Measurements from ENCODE around the gene C3orf22. TPM values are rescaled to one million over a fixed set of nuclear protein-coding genes. Genes with fewer than 3 reads are reported as not detected.
A peak's percentile ranks its signal among the peaks of the same experiment; 100 is the strongest.

C3orf22 gene
- total RNA-seq, 6 experiments from 2014 or later: not detected

DNA sequence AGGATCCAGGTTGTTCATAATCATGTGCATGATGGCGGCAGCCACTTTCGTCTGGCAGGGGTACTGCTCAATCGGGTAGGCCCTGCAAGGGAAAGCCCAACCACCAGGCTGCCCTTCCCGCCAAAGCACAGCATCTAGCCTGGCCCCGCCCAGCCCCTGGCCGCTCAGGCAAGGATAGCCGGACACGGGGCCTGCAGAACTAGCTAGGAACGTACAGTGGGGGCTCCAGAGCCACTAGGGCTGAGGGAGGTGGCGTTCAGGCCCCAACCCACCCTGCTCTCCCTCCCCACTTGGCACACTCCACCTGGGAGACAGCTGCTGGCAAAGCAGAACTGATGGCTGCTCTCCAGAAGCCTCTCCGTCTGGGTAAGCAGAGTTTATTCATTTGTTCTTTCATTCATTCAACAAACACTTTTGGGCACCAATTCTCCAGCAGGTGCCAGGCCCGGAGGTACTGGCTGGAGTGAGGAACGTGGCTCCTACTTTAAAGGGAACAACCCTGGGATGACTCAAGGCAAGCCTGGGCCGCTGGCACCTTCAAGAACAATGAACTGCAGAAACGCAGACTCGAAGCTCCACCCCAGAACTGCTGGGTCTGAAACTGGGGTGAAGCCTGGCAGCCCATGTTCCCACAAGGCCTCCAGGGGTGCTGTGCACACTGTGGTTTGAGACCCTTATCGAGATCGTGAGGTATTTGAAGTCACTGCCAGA lies 49.0 kb downstream of the C3orf22 start:
- H3K9me3 Mint-ChIP-seq: no peaks in the 10 kb centered on the region
- peaks cover 8% of the 10 kb centered on the region; the same call in 1 of the 2 replicates for H3K4me1 Mint-ChIP-seq (ENCODE audit: low read depth)
- no peak overlapping the region for H3K27ac Mint-ChIP-seq
- H3K27me3 Mint-ChIP-seq (ENCODE audit: insufficient read depth): peaks cover 13% of the 10 kb centered on the region
- H3K4me3 Mint-ChIP-seq: no peak overlapping the region
- H3K36me3 Mint-ChIP-seq (ENCODE audit: low read depth): no peaks in the 10 kb centered on the region
- TF ChIP-seq, protein P1, sequence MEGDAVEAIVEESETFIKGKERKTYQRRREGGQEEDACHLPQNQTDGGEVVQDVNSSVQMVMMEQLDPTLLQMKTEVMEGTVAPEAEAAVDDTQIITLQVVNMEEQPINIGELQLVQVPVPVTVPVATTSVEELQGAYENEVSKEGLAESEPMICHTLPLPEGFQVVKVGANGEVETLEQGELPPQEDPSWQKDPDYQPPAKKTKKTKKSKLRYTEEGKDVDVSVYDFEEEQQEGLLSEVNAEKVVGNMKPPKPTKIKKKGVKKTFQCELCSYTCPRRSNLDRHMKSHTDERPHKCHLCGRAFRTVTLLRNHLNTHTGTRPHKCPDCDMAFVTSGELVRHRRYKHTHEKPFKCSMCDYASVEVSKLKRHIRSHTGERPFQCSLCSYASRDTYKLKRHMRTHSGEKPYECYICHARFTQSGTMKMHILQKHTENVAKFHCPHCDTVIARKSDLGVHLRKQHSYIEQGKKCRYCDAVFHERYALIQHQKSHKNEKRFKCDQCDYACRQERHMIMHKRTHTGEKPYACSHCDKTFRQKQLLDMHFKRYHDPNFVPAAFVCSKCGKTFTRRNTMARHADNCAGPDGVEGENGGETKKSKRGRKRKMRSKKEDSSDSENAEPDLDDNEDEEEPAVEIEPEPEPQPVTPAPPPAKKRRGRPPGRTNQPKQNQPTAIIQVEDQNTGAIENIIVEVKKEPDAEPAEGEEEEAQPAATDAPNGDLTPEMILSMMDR (IDR thresholded peaks at IDR 0.05): peak; percentile 18
- DNase-seq: no peak

DNA sequence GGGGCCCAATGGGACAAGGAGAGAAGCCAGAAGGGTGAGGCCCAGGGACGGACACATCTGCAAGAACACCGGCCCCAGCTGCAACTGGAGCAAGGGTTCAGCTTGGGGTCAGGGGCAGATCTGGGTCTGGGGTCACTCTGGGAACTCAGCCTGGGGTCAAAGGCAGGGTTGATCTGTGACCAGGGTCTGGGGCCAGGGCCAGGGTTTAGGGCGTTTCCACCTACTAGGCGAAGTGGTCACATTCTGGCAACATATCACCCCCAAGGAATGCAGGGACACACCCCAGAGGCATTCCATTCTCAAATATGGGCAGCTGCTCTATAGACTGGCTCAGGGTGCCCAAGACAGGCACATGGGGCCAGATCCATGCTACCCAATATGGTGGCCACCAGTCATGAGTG lies 50.2 kb downstream of the C3orf22 start:
- Mint-ChIP-seq H3K36me3 (ENCODE audit: low read depth) (no peaks in the 10 kb centered on the region), H3K4me3 (no peak overlapping the region), H3K27ac (no peak overlapping the region), H3K9me3 (no peaks in the 10 kb centered on the region), H3K4me1 (ENCODE audit: low read depth) (peaks cover 8% of the 10 kb centered on the region; the same call in 1 of the 2 replicates), H3K27me3 (ENCODE audit: insufficient read depth) (peaks cover 14% of the 10 kb centered on the region)
- no peak for DNase-seq
- TF ChIP-seq, protein P1 (IDR thresholded peaks at IDR 0.05): no peak

DNA sequence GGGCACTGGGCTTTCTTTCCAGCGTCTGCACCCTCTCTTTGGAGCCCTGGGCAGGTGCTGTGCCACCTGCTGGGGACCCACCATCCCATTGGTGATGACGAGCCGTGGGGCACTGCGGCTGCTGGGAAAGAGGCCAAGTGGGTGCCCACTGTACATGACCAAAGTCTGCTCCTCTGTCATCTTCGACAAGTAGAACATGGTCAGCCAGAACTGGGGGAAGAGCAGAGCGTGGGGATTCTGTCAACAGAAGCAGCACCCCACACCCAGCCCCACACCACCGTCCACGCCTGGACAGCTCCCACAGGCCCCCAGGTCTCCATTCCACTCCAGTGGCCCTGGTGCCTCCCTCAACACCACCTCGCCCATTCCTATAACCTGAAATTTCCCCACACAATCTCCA lies 50.8 kb downstream of the C3orf22 start:
- no peak overlapping the region for H3K27ac Mint-ChIP-seq
- no peaks in the 10 kb centered on the region for H3K36me3 Mint-ChIP-seq (ENCODE audit: low read depth)
- H3K27me3 Mint-ChIP-seq (ENCODE audit: insufficient read depth): peaks cover 14% of the 10 kb centered on the region
- DNase-seq: no peak
- H3K4me3 Mint-ChIP-seq: no peak overlapping the region
- H3K9me3 Mint-ChIP-seq: no peaks in the 10 kb centered on the region
- peaks cover 8% of the 10 kb centered on the region; the same call in 1 of the 2 replicates for H3K4me1 Mint-ChIP-seq (ENCODE audit: low read depth)
- TF ChIP-seq, protein P1 (IDR thresholded peaks at IDR 0.05): no peak

DNA sequence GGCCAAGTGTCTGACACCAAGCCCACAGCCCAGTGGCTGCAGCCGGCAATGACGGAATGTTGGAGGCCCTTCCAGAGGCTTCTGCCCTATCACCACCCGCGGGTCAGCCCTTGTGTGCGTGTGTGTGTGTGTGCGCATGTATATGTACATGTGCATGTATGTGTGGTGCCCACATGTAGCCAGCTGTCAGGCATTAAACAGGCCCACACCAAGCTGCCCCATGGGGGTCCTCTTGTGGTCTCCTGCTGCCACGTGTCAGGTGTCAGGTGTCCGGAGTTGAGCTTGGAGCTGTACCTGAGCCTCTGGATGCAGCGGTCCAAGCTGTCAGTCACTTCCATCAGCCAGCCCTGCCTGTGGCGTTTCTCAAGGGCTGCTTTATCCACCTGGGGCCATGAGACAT lies 55.0 kb downstream of the C3orf22 start:
- Mint-ChIP-seq H3K4me1 (ENCODE audit: low read depth) (peaks cover 7% of the 10 kb centered on the region; the same call in 1 of the 2 replicates), H3K4me3 (no peak overlapping the region), H3K27ac (no peak overlapping the region), H3K27me3 (ENCODE audit: insufficient read depth) (peaks cover 15% of the 10 kb centered on the region), H3K9me3 (no peaks in the 10 kb centered on the region), H3K36me3 (ENCODE audit: low read depth) (no peaks in the 10 kb centered on the region)
- no peak for DNase-seq
- TF ChIP-seq, protein P1 (IDR thresholded peaks at IDR 0.05): no peak

DNA sequence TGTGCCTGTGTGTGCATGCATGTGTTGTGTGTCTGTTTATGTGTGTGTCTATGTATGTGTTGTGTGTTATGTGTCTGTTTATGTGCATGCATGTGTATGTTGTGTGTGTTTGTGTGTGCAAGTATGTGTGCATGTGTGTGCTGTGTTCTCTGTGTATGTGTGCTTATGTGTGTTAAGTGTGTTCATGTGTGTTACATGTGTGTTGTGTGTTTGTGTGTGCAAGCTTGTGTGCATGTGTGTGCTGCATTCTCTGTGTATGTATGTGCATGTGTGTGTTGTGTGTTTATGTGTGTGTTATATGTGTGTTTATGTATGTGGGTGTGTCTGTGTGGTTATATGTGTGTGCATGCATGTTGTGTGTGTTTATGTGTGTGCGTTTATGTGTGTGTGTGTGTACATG lies 56.1 kb downstream of the C3orf22 start:
- DNase-seq: no peak
- H3K4me1 Mint-ChIP-seq (ENCODE audit: low read depth): no peaks in the 10 kb centered on the region
- peaks cover 17% of the 10 kb centered on the region for H3K27me3 Mint-ChIP-seq (ENCODE audit: insufficient read depth)
- H3K36me3 Mint-ChIP-seq (ENCODE audit: low read depth): no peaks in the 10 kb centered on the region
- no peak overlapping the region for H3K4me3 Mint-ChIP-seq
- H3K9me3 Mint-ChIP-seq: no peaks in the 10 kb centered on the region
- H3K27ac Mint-ChIP-seq: no peak overlapping the region
- TF ChIP-seq, protein P1 (IDR thresholded peaks at IDR 0.05): no peak
